HG03097 (cell line): ENCODE data around the gene H6PD.

ENCODE experiments used
- ATAC-seq: cut with Tn5 transposase; IDR thresholded peaks from one replicate; pipeline ENCODE4 v1.9.1; 2021; ENCODE audit not compliant: unreplicated experiment, low FRiP score

The H6PD gene

GRCh38 chr1:9271861-9272595 lies 37.5 kb downstream of the H6PD start:
- ATAC-seq = no peak

GRCh38 chr1:9273177-9273576 lies 38.6 kb downstream of the H6PD start:
- no peak for ATAC-seq

GRCh38 chr1:9275161-9275560 lies 40.6 kb downstream of the H6PD start:
- ATAC-seq = no peak

- no peak for ATAC-seq
Observed at GRCh38 chr1:9275567-9276034, 41.0 kb downstream of the H6PD start.

GRCh38 chr1:9278116-9278515 lies 43.5 kb downstream of the H6PD start:
- no peak for ATAC-seq

GRCh38 chr1:9278585-9279153 lies 44.1 kb downstream of the H6PD start:
- ATAC-seq = no peak

GRCh38 chr1:9279172-9279840 lies 44.7 kb downstream of the H6PD start:
- no peak for ATAC-seq

- ATAC-seq = no peak
Observed at GRCh38 chr1:9280015-9280860, 45.7 kb downstream of the H6PD start.

- ATAC-seq = no peak
Observed at GRCh38 chr1:9281071-9281827, 46.7 kb downstream of the H6PD start.

- ATAC-seq = no peak
Observed at GRCh38 chr1:9281908-9282695, 47.5 kb downstream of the H6PD start.

GRCh38 chr1:9282696-9282955 lies 48.1 kb downstream of the H6PD start:
- ATAC-seq = no peak

- no peak for ATAC-seq
Observed at GRCh38 chr1:9284061-9284460, 49.5 kb downstream of the H6PD start.

- ATAC-seq = no peak
Observed at GRCh38 chr1:9286556-9286955, 52.0 kb downstream of the H6PD start.

GRCh38 chr1:9289090-9289534 lies 54.5 kb downstream of the H6PD start:
- ATAC-seq = no peak

GRCh38 chr1:9289711-9290485 lies 55.3 kb downstream of the H6PD start:
- no peak for ATAC-seq

- no peak for ATAC-seq
Observed at GRCh38 chr1:9291914-9292360, 57.4 kb downstream of the H6PD start.

GRCh38 chr1:9292361-9293240 lies 58.0 kb downstream of the H6PD start, which contains the start of gene SPSB1:
Gene SPSB1, plus strand, starts transcription at chr1:9292894. Its CDS starts 62,998 bp downstream, at chr1:9355892.
- peak; percentile 53 for ATAC-seq

- ATAC-seq = no peak
Observed at GRCh38 chr1:9293241-9293532, 58.6 kb downstream of the H6PD start.
